ENCODE measurements around the gene ELF1. TPM values are rescaled to one million over a fixed set of nuclear protein-coding genes. Genes with fewer than 3 reads are reported as not detected.

ELF1 gene
- total and polyA plus RNA-seq, 2 experiments from 2014 or later, result 7.0 to 12.7 TPM

DNA sequence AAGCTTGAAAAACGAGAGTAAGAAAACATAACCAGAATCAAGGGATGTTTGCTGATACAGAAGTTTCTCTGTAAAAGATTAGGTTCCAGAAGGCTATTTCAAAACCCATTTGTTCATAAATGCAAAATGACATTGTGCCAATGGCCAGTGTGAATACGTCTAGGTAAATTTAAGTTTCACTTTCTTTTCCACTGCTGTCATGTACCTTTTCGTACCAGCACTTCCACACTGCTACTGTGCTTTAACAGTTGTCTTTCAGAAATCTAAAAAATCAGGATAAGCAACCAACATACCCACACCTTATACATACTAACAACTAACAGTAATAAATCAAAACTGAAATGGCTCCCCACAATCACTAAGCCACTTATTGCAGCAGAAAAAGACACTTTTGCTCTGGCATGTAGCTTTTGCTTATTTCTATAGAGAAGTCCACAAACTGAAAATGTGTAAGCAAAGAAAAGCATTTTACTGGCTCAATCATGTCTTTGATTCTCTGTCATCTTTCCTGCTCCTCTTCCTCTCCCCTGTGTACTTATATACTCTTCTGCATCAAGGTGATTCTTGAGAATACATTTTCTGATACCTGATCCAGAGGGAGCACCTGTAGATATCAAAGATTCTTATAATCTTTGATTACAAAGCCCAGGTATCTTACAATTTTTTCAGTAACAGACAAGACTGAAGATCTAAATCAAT, 34.3 kb downstream of the ELF1 start (continued):
- TF ChIP-seq, protein P1, sequence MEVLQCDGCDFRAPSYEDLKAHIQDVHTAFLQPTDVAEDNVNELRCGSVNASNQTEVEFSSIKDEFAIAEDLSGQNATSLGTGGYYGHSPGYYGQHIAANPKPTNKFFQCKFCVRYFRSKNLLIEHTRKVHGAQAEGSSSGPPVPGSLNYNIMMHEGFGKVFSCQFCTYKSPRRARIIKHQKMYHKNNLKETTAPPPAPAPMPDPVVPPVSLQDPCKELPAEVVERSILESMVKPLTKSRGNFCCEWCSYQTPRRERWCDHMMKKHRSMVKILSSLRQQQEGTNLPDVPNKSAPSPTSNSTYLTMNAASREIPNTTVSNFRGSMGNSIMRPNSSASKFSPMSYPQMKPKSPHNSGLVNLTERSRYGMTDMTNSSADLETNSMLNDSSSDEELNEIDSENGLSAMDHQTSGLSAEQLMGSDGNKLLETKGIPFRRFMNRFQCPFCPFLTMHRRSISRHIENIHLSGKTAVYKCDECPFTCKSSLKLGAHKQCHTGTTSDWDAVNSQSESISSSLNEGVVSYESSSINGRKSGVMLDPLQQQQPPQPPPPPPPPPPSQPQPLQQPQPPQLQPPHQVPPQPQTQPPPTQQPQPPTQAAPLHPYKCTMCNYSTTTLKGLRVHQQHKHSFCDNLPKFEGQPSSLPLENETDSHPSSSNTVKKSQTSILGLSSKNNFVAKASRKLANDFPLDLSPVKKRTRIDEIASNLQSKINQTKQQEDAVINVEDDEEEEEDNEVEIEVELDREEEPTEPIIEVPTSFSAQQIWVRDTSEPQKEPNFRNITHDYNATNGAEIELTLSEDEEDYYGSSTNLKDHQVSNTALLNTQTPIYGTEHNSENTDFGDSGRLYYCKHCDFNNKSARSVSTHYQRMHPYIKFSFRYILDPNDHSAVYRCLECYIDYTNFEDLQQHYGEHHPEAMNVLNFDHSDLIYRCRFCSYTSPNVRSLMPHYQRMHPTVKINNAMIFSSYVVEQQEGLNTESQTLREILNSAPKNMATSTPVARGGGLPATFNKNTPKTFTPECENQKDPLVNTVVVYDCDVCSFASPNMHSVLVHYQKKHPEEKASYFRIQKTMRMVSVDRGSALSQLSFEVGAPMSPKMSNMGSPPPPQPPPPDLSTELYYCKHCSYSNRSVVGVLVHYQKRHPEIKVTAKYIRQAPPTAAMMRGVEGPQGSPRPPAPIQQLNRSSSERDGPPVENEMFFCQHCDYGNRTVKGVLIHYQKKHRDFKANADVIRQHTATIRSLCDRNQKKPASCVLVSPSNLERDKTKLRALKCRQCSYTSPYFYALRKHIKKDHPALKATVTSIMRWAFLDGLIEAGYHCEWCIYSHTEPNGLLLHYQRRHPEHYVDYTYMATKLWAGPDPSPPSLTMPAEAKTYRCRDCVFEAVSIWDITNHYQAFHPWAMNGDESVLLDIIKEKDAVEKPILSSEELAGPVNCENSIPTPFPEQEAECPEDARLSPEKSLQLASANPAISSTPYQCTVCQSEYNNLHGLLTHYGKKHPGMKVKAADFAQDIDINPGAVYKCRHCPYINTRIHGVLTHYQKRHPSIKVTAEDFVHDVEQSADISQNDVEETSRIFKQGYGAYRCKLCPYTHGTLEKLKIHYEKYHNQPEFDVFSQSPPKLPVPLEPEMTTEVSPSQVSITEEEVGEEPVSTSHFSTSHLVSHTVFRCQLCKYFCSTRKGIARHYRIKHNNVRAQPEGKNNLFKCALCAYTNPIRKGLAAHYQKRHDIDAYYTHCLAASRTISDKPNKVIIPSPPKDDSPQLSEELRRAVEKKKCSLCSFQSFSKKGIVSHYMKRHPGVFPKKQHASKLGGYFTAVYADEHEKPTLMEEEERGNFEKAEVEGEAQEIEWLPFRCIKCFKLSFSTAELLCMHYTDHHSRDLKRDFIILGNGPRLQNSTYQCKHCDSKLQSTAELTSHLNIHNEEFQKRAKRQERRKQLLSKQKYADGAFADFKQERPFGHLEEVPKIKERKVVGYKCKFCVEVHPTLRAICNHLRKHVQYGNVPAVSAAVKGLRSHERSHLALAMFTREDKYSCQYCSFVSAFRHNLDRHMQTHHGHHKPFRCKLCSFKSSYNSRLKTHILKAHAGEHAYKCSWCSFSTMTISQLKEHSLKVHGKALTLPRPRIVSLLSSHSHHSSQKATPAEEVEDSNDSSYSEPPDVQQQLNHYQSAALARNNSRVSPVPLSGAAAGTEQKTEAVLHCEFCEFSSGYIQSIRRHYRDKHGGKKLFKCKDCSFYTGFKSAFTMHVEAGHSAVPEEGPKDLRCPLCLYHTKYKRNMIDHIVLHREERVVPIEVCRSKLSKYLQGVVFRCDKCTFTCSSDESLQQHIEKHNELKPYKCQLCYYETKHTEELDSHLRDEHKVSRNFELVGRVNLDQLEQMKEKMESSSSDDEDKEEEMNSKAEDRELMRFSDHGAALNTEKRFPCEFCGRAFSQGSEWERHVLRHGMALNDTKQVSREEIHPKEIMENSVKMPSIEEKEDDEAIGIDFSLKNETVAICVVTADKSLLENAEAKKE (CRISPR knock-in tag; IDR thresholded peaks at IDR 0.05), result no peak
- TF ChIP-seq, protein P2, sequence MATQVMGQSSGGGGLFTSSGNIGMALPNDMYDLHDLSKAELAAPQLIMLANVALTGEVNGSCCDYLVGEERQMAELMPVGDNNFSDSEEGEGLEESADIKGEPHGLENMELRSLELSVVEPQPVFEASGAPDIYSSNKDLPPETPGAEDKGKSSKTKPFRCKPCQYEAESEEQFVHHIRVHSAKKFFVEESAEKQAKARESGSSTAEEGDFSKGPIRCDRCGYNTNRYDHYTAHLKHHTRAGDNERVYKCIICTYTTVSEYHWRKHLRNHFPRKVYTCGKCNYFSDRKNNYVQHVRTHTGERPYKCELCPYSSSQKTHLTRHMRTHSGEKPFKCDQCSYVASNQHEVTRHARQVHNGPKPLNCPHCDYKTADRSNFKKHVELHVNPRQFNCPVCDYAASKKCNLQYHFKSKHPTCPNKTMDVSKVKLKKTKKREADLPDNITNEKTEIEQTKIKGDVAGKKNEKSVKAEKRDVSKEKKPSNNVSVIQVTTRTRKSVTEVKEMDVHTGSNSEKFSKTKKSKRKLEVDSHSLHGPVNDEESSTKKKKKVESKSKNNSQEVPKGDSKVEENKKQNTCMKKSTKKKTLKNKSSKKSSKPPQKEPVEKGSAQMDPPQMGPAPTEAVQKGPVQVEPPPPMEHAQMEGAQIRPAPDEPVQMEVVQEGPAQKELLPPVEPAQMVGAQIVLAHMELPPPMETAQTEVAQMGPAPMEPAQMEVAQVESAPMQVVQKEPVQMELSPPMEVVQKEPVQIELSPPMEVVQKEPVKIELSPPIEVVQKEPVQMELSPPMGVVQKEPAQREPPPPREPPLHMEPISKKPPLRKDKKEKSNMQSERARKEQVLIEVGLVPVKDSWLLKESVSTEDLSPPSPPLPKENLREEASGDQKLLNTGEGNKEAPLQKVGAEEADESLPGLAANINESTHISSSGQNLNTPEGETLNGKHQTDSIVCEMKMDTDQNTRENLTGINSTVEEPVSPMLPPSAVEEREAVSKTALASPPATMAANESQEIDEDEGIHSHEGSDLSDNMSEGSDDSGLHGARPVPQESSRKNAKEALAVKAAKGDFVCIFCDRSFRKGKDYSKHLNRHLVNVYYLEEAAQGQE (IDR thresholded peaks at IDR 0.05; ENCODE audit: unreplicated experiment), result no peak
- TF ChIP-seq STAT1 (IDR thresholded peaks at IDR 0.05; ENCODE audit: unreplicated experiment) (no peak), JUNB (IDR thresholded peaks at IDR 0.05; ENCODE audit: unreplicated experiment) (no peak)
